Common myeloid progenitor, CD34-positive (primary cell): ENCODE data around the gene SH2D3A.
"Not testable (repeated sequence)": the region's sequence is repeated elsewhere in the genome, so short reads cannot be mapped to it uniquely, and the experiment has no call there.

ENCODE experiments used
- CTCF ChIA-PET: fragments of 350-600 bp; sonication (Branson Sonifier 250); formaldehyde crosslinking; loops from one replicate; lab custom pipeline; 2021; ENCODE audit warnings: antibody characterized with exemption; lab: Charles Lee
- POLR2A ChIA-PET: fragments of 350-600 bp; sonication (Branson Sonifier 250); formaldehyde crosslinking; loops from one replicate; lab custom pipeline; 2021; ENCODE audit warnings: antibody characterized with exemption; lab: Charles Lee
- DNase-seq, 3 donors: peaks; one replicate each; pipeline versions ENCODE4 v3.0.0 to v3.0.0-alpha.2; 2013
- H3K27ac ChIP-seq, 2 experiments: 1 replicate in 1 of 2; 2 replicates in 1 of 2; pipeline ENCODE4 v1.7.0; 2013; ENCODE audit warnings: inconsistent platforms in 2 of 2, low read length in 2 of 2, mild to moderate bottlenecking in 2 of 2, low read depth in 1 of 2, moderate library complexity in 1 of 2; ENCODE audit not compliant: severe bottlenecking in 2 of 2, insufficient read depth in 1 of 2, poor library complexity in 1 of 2
- H3K27me3 ChIP-seq, 5 experiments: replicated peaks in 2 of 5; 1 replicate in 3 of 5; 2 replicates in 2 of 5; pipeline versions ENCODE4 v1.6.1 to v1.7.0; 2013; ENCODE audit warnings: low read length in 4 of 5, mild to moderate bottlenecking in 2 of 5, moderate library complexity in 2 of 5, inconsistent platforms in 1 of 5; ENCODE audit not compliant: insufficient read depth in 5 of 5, control insufficient read depth in 4 of 5
- H3K36me3 ChIP-seq, 4 experiments: 1 replicate in 2 of 4; 2 replicates in 2 of 4; pipeline versions ENCODE4 v1.6.1 to v1.7.0; 2013; ENCODE audit warnings: low read length in 3 of 4, control low read depth in 1 of 4, mild to moderate bottlenecking in 1 of 4; ENCODE audit not compliant: control insufficient read depth in 4 of 4, insufficient read depth in 4 of 4
- H3K4me1 ChIP-seq, 4 experiments: 1 replicate in 3 of 4; 2 replicates in 1 of 4; pipeline versions ENCODE4 v1.6.1 to v1.7.1; 2013; ENCODE audit warnings: low read length in 3 of 4, mild to moderate bottlenecking in 3 of 4, control low read depth in 1 of 4, inconsistent platforms in 1 of 4, moderate library complexity in 1 of 4; ENCODE audit not compliant: control insufficient read depth in 4 of 4, insufficient read depth in 4 of 4; ENCODE audit errors: control extremely low read depth in 1 of 4
- H3K4me3 ChIP-seq, 7 experiments: 1 replicate in 4 of 7; 2 replicates in 3 of 7; pipeline versions ENCODE4 v1.5.1 to v1.7.0; 2013; ENCODE audit warnings: mild to moderate bottlenecking in 7 of 7, low read length in 6 of 7, moderate library complexity in 6 of 7, inconsistent platforms in 2 of 7, low read depth in 2 of 7, control low read depth in 1 of 7; ENCODE audit not compliant: insufficient read depth in 4 of 7, control insufficient read depth in 1 of 7; ENCODE audit errors: extremely low read depth in 1 of 7
- H3K9me3 ChIP-seq, 5 experiments: 1 replicate in 4 of 5; 2 replicates in 1 of 5; pipeline versions ENCODE4 v1.6.1 to v1.7.1; 2013; ENCODE audit warnings: low read length in 4 of 5, mild to moderate bottlenecking in 2 of 5, inconsistent platforms in 1 of 5, low read depth in 1 of 5, moderate library complexity in 1 of 5; ENCODE audit not compliant: control insufficient read depth in 4 of 5, insufficient read depth in 2 of 5; ENCODE audit errors: control extremely low read depth in 1 of 5
- WGBS: methylation state at CpG from one replicate; pipeline ENCODE4 v1.1.5; 2013; ENCODE audit not compliant: insufficient coverage; 5-methylcytosine and 5-hydroxymethylcytosine counted together

The SH2D3A gene

GRCh38 chr19:6754136-6754535, 13.1 kb downstream of the SH2D3A start:
- Histone ChIP-seq H3K36me3 (peaks cover 0 to 4% (median under 1%) of the 10 kb centered on the region in 4 experiments), H3K4me3 (peak overlapping the region in 2 of 7 experiments; percentile 57 to 78), H3K27me3 (no peaks in the 10 kb centered on the region), H3K27ac (no peak overlapping the region), H3K9me3 (no peaks in the 10 kb centered on the region), H3K4me1 (peaks cover 0 to 13% (median 8%) of the 10 kb centered on the region in 4 experiments)
- WGBS: 95% methylated on average over 12 of the region's 22 CpGs
- DNase-seq: peak in 1 of 3 donors; percentile 24
- ChIA-PET CTCF (interaction anchor here (1.1 to 2.2 kb wide), 4 partner anchors 9 to 49 kb away, joined by 3 to 6 read pairs (median 6); partner anchors contain the start of genes SH2D3A and TRIP10), POLR2A (no interaction called here)

- Histone ChIP-seq H3K4me1 (peaks cover 0 to 13% (median 8%) of the 10 kb centered on the region in 4 experiments), H3K36me3 (peaks cover 0 to 5% (median 2%) of the 10 kb centered on the region in 4 experiments), H3K4me3 (peak overlapping the region; percentile 23 to 78 (median 67)), H3K9me3 (no peaks in the 10 kb centered on the region), H3K27ac (no peak overlapping the region), H3K27me3 (no peaks in the 10 kb centered on the region)
- POLR2A ChIA-PET: interaction anchor here (1.0 to 1.1 kb wide), 2 partner anchors 50 to 108 kb away, joined by 4 to 6 read pairs; no protein-coding TSS in a partner anchor
- CTCF ChIA-PET: interaction anchor here (1.0 to 2.2 kb wide), 5 partner anchors 10 to 49 kb away, joined by 3 to 6 read pairs (median 5); partner anchors contain the start of genes SH2D3A and TRIP10
- DNase-seq: peak; percentile 91 to 95 (median 94)
- WGBS: under 1% methylated on average over 50 of the region's 50 CpGs
These were observed 13.8 kb downstream of the SH2D3A start for GRCh38 chr19:6753178-6754031.

GRCh38 chr19:6752256-6753177, 14.7 kb downstream of the SH2D3A start:
- no peaks in the 10 kb centered on the region for H3K27me3 ChIP-seq
- H3K4me3 ChIP-seq: peak overlapping the region; percentile 6 to 78 (median 67)
- no peak overlapping the region for H3K27ac ChIP-seq

GRCh38 chr19:6751189-6751588, 16.0 kb downstream of the SH2D3A start:
- H3K27ac ChIP-seq: no peak overlapping the region
- H3K9me3 ChIP-seq: peaks cover 0 to 4% (median 0%) of the 10 kb centered on the region in 5 experiments
- H3K36me3 ChIP-seq: peaks cover 0 to 22% (median 8%) of the 10 kb centered on the region in 4 experiments
- ChIA-PET CTCF (no interaction called here), POLR2A (no interaction called here)
- peaks cover 0 to 13% (median 8%) of the 10 kb centered on the region in 4 experiments for H3K4me1 ChIP-seq
- no peaks in the 10 kb centered on the region for H3K27me3 ChIP-seq
- H3K4me3 ChIP-seq: no peak overlapping the region
- DNase-seq: no peak
- WGBS: 99% methylated on average over 9 of the region's 16 CpGs

More at GRCh38 chr19:6752256-6753177, 14.7 kb downstream of the SH2D3A start:
- ChIA-PET CTCF (interaction anchor here (0.5 to 1.6 kb wide), 4 partner anchors 14 to 159 kb away, joined by 3 to 6 read pairs (median 4); partner anchors contain the start of gene TRIP10), POLR2A (interaction anchor here (1.0 to 1.1 kb wide), 2 partner anchors 50 to 109 kb away, joined by 4 to 6 read pairs; no protein-coding TSS in a partner anchor)
- Histone ChIP-seq H3K9me3 (no peaks in the 10 kb centered on the region), H3K36me3 (peaks cover 0 to 9% (median 2%) of the 10 kb centered on the region in 4 experiments), H3K4me1 (peaks cover 0 to 13% (median 8%) of the 10 kb centered on the region in 4 experiments)
- 80% methylated on average over 38 of the region's 50 CpGs for WGBS
- DNase-seq: no peak

- H3K4me1 ChIP-seq: peaks cover 0 to 13% (median 8%) of the 10 kb centered on the region in 4 experiments
- ChIA-PET POLR2A (interaction anchor here (0.6 kb wide), 1 partner anchor 515 kb away, joined by 3 read pairs; no protein-coding TSS in a partner anchor), CTCF (no interaction called here)
- WGBS: 97% methylated on average over 15 of the region's 20 CpGs
- peaks cover 0 to 25% (median 12%) of the 10 kb centered on the region in 4 experiments for H3K36me3 ChIP-seq
- no peak overlapping the region for H3K4me3 ChIP-seq
- H3K27me3 ChIP-seq: no peaks in the 10 kb centered on the region
- peaks cover 0 to 4% (median 0%) of the 10 kb centered on the region in 5 experiments for H3K9me3 ChIP-seq
- H3K27ac ChIP-seq: no peak overlapping the region
- no peak for DNase-seq
These were observed 17.2 kb downstream of the SH2D3A start for GRCh38 chr19:6750062-6750461.

GRCh38 chr19:6748543-6748942, 18.7 kb downstream of the SH2D3A start:
- POLR2A ChIA-PET: not testable (repeated sequence)
- peaks cover 0 to 36% (median 18%) of the 10 kb centered on the region in 4 experiments for H3K36me3 ChIP-seq
- CTCF ChIA-PET: interaction anchor here (1.0 to 1.3 kb wide), 3 partner anchors 12 to 21 kb away, joined by 3 read pairs; no protein-coding TSS in a partner anchor

More at GRCh38 chr19:6748543-6748942, 18.7 kb downstream of the SH2D3A start:
- not testable (repeated sequence) for H3K9me3 ChIP-seq, H3K4me3 ChIP-seq, DNase-seq, H3K4me1 ChIP-seq, H3K27me3 ChIP-seq, H3K27ac ChIP-seq
- 98% methylated on average over 8 of the region's 10 CpGs for WGBS
